ENCODE results near the gene RRP1B.
A peak's percentile ranks its signal among the peaks of the same experiment; 100 is the strongest.

Gene RRP1B

DNA sequence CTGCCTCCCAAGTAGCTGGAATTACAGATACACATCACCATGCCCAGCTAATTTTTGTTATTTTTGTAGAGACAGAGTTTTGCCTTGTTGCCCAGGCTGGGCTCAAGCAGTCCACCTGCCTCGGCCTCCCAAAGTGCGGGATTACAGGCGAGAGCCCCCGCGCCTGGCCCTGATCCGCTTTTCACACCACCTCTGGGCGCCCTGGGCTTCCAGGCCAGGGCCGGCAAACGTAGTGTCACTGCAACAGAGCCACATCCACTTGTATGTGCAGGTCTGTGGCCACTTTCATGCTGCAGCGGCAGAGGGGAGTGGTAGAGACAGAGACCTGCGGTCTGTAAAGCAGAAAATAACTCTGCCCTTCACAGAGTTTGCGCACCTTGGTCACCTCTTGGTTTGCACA, 29.5 kb downstream of the RRP1B start:
- TF ChIP-seq POLR2AphosphoS5 (IDR thresholded peaks at IDR 0.05; ENCODE audit: low read depth, low read length) (no peak), FOXP2 (optimal IDR thresholded peaks at IDR 0.05; ENCODE audit: borderline replicate concordance, extremely low read depth, extremely low read length, insufficient read depth) (no peak), TAF1 (IDR thresholded peaks at IDR 0.05; ENCODE audit: borderline replicate concordance, insufficient read depth, low read length) (no peak), SIN3A (IDR thresholded peaks at IDR 0.05; ENCODE audit: borderline replicate concordance, insufficient read depth, low read length) (no peak)
- TF ChIP-seq, protein P1, sequence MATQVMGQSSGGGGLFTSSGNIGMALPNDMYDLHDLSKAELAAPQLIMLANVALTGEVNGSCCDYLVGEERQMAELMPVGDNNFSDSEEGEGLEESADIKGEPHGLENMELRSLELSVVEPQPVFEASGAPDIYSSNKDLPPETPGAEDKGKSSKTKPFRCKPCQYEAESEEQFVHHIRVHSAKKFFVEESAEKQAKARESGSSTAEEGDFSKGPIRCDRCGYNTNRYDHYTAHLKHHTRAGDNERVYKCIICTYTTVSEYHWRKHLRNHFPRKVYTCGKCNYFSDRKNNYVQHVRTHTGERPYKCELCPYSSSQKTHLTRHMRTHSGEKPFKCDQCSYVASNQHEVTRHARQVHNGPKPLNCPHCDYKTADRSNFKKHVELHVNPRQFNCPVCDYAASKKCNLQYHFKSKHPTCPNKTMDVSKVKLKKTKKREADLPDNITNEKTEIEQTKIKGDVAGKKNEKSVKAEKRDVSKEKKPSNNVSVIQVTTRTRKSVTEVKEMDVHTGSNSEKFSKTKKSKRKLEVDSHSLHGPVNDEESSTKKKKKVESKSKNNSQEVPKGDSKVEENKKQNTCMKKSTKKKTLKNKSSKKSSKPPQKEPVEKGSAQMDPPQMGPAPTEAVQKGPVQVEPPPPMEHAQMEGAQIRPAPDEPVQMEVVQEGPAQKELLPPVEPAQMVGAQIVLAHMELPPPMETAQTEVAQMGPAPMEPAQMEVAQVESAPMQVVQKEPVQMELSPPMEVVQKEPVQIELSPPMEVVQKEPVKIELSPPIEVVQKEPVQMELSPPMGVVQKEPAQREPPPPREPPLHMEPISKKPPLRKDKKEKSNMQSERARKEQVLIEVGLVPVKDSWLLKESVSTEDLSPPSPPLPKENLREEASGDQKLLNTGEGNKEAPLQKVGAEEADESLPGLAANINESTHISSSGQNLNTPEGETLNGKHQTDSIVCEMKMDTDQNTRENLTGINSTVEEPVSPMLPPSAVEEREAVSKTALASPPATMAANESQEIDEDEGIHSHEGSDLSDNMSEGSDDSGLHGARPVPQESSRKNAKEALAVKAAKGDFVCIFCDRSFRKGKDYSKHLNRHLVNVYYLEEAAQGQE (IDR thresholded peaks at IDR 0.05; ENCODE audit: insufficient read depth in 1 of 2, low read depth in 2 of 2, low read length in 2 of 2), result no peak

DNA sequence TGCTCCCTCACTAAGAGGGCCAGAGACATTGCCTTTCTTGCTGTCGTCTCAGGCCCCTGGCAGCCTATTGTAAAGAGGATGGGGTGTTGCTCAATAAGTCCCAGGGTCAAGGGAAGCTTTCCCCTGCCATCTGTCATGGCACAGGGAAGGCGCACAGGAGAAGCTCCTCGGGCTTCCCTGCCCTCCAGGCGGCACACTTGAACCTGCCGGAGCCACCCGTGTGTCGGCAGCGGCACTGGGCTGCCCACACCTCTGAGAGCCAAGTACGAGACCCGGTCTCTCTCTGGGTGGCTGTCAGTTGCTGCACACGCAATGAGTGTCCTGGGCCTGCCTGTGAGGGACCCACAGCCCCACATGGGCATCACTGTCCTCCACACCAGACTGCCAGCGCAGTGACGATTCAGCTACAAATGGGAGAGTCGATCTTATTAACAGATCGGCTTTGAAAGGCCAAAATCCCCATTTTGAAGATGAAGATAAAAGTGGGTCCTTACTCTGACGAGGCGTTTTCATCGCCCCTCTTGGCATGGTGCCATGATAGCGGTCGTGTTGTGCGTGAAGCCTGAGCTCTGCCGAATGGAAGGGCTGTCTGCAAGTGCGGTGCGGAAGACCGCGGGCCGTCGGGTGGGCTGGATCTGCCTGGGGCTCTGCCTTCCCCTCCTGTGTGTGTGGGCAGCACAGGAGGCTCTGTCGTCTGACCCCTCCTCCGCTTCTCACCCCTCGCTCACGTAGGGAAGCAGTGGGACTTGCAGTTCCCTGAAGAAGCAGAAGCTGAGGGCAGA, 30.4 kb downstream of the RRP1B start:
- 0 out of 2 replicates have a peak, but pooled peaks have one; percentile 37 for TF ChIP-seq POLR2AphosphoS5 (IDR thresholded peaks at IDR 0.05; ENCODE audit: low read depth, low read length)
- TF ChIP-seq TAF1 (IDR thresholded peaks at IDR 0.05; ENCODE audit: borderline replicate concordance, insufficient read depth, low read length), result no peak

DNA sequence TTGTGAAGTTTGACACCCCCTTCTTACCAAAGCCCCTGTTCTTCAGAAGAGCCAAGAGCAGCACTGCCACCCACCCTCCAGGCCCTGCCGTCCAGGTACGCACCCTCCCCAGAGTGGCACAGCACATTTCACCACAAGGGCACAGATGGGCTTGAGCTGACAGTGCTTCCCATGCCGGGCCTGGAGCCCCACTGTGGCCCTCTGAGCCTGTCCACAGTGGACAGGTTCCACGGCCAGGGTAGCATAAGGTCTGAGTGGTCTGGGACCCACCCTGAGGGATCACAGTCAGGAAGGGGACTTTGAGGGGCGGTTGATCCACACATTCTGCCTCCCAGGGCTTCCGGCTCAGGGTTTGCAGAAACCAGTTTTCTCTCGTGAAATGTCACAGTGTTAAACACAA, 31.0 kb downstream of the RRP1B start:
- TF ChIP-seq, protein P1 (IDR thresholded peaks at IDR 0.05; ENCODE audit: insufficient read depth in 1 of 2, low read depth in 2 of 2, low read length in 2 of 2), result no peak
- TF ChIP-seq FOXP2 (optimal IDR thresholded peaks at IDR 0.05; ENCODE audit: borderline replicate concordance, extremely low read depth, extremely low read length, insufficient read depth) (no peak), TAF1 (IDR thresholded peaks at IDR 0.05; ENCODE audit: borderline replicate concordance, insufficient read depth, low read length) (no peak), SIN3A (IDR thresholded peaks at IDR 0.05; ENCODE audit: borderline replicate concordance, insufficient read depth, low read length) (no peak), POLR2AphosphoS5 (IDR thresholded peaks at IDR 0.05; ENCODE audit: low read depth, low read length) (no peak)

DNA sequence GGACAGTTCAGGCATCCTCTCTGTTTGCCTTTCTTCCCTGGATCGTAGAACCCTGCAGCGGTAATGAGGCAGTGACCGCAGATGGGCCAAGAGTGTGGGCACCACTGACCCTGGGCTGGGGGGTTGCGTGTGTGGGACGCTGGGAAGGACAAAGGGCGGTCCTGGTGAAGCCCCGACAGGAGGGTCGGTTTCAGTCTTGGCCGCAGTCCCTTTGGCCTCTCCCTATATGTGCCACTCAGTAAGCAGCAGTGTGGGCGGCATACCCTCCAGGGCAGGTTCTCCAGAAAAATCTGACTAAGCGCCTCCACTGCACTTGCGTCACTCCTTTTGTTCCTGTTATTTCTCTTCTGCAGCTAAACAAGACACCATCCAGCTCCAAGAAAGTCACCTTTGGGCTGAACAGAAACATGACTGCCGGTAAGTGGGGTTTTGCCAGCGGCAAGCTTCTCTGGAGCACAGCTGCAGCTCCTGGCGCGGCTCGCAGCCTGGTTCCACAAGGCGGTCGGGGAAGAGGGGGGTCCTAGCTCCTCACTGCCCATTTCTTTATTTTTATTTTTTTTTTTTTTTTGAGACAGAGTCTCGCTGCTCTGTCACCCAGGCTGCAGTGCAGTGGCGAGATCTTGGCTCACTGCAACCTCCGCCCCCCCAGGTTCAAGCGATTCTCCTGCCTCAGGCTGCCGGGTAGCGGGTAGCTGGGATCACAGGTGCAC, 31.9 kb downstream of the RRP1B start:
- TF ChIP-seq, protein P1 (IDR thresholded peaks at IDR 0.05; ENCODE audit: insufficient read depth in 1 of 2, low read depth in 2 of 2, low read length in 2 of 2), result no peak
- TF ChIP-seq POLR2AphosphoS5 (IDR thresholded peaks at IDR 0.05; ENCODE audit: low read depth, low read length), result no peak
- no peak for TF ChIP-seq SIN3A (IDR thresholded peaks at IDR 0.05; ENCODE audit: borderline replicate concordance, insufficient read depth, low read length)
- TF ChIP-seq TAF1 (IDR thresholded peaks at IDR 0.05; ENCODE audit: borderline replicate concordance, insufficient read depth, low read length), result no peak

DNA sequence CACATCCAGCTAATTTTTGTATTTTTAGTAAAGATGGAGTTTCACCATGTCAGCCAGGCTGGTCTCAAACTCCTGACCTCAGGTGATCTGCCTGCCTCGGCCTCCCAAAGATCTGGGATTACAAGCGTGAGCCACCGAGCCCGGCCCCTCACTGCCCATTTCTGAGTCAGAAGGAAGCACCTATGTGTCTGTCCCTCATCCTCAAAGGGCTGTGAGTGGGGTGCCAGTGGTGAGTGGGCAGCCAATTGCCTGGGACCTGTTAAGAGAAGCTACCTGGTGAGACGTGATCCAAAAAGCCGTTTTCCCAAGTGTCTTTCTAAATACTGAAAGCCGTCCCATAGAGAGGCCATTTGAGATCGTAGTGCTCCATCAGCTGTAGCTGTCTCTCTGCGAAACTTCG, 32.4 kb downstream of the RRP1B start:
- no peak for TF ChIP-seq TAF1 (IDR thresholded peaks at IDR 0.05; ENCODE audit: borderline replicate concordance, insufficient read depth, low read length)
- no peak for TF ChIP-seq SIN3A (IDR thresholded peaks at IDR 0.05; ENCODE audit: borderline replicate concordance, insufficient read depth, low read length)
- TF ChIP-seq FOXP2 (optimal IDR thresholded peaks at IDR 0.05; ENCODE audit: borderline replicate concordance, extremely low read depth, extremely low read length, insufficient read depth), result no peak
- no peak for TF ChIP-seq POLR2AphosphoS5 (IDR thresholded peaks at IDR 0.05; ENCODE audit: low read depth, low read length)
- TF ChIP-seq, protein P1 (IDR thresholded peaks at IDR 0.05; ENCODE audit: insufficient read depth in 1 of 2, low read depth in 2 of 2, low read length in 2 of 2), result no peak

All from PFSK-1 (cell line).